Neural progenitor cell (in vitro differentiated cells): Measurements from ENCODE around the gene MEIOC. TPM values are rescaled to one million over a fixed set of nuclear protein-coding genes. Genes with fewer than 3 reads are reported as not detected.
A peak's percentile ranks its signal among the peaks of the same experiment; 100 is the strongest.

Source experiments
- DNase-seq: peaks from one replicate; pipeline ENCODE4 v3.0.0-alpha.2; 2016; ENCODE audit warnings: low spot score
- H2AFZ ChIP-seq: fragments of 200-600 bp; sonication (generic); replicated peaks from 2 replicates; pipeline ENCODE4 v1.6.1; 2016; ENCODE audit warnings: antibody characterized with exemption
- H3F3A ChIP-seq: fragments of 200-600 bp; sonication (generic); 2 replicates; pipeline ENCODE4 v1.6.1; 2016; ENCODE audit warnings: antibody characterized with exemption, low read depth
- H3K27ac ChIP-seq: fragments of 200-600 bp; sonication (generic); 2 replicates; pipeline ENCODE4 v1.5.1; 2016; ENCODE audit warnings: mild to moderate bottlenecking
- H3K27me3 ChIP-seq: fragments of 200-600 bp; sonication (generic); 2 replicates; pipeline ENCODE4 v1.6.1; 2016; ENCODE audit warnings: mild to moderate bottlenecking, moderate library complexity
- H3K36me3 ChIP-seq: fragments of 200-600 bp; sonication (generic); 2 replicates; pipeline ENCODE4 v1.5.1; 2016
- H3K4me1 ChIP-seq: fragments of 200-600 bp; sonication (generic); 2 replicates; pipeline ENCODE4 v1.6.1; 2016; ENCODE audit warnings: mixed run types
- H3K4me2 ChIP-seq: fragments of 200-600 bp; sonication (generic); 2 replicates; pipeline ENCODE4 v1.6.1; 2016
- H3K4me3 ChIP-seq: fragments of 200-600 bp; sonication (generic); 2 replicates; pipeline ENCODE4 v1.5.1; 2016
- H3K79me2 ChIP-seq: fragments of 200-600 bp; sonication (generic); 2 replicates; pipeline ENCODE4 v1.6.1; 2016; ENCODE audit warnings: low read depth
- H3K9ac ChIP-seq: fragments of 200-600 bp; sonication (generic); 2 replicates; pipeline ENCODE4 v1.6.1; 2016
- H3K9me3 ChIP-seq: fragments of 200-600 bp; sonication (generic); 2 replicates; pipeline ENCODE4 v1.5.1; 2016; ENCODE audit warnings: low read depth
- H4K20me1 ChIP-seq: fragments of 200-600 bp; sonication (generic); 2 replicates; pipeline ENCODE4 v1.6.1; 2016; ENCODE audit warnings: low read depth
- H3K27ac Mint-ChIP-seq: 3 replicates; pipeline ENCODE4 v1.8.0; 2021; ENCODE audit warnings: mixed read lengths
- H3K27me3 Mint-ChIP-seq: 2 replicates; pipeline ENCODE4 v1.8.0; 2022; ENCODE audit warnings: low read depth, mild to moderate bottlenecking, inconsistent platforms, moderate library complexity, mixed read lengths; ENCODE audit not compliant: insufficient read depth
- H3K36me3 Mint-ChIP-seq: 3 replicates; pipeline ENCODE4 v1.8.0; 2021; ENCODE audit warnings: mixed read lengths
- H3K4me1 Mint-ChIP-seq: 3 replicates; pipeline ENCODE4 v1.8.0; 2021; ENCODE audit warnings: mixed read lengths
- H3K4me3 Mint-ChIP-seq: 3 replicates; pipeline ENCODE4 v1.8.0; 2021; ENCODE audit warnings: mild to moderate bottlenecking, moderate library complexity, mixed read lengths
- H3K9me3 Mint-ChIP-seq: 3 replicates; pipeline ENCODE4 v1.8.0; 2020; ENCODE audit warnings: mixed read lengths
- EZH2 ChIP-seq: fragments of 200-600 bp; sonication (generic); IDR thresholded peaks from 2 replicates; pipeline ENCODE4 v1.6.1; 2017; ENCODE audit warnings: antibody characterized with exemption, mild to moderate bottlenecking, moderate library complexity
- EZH2phosphoT487 ChIP-seq: fragments of 200-600 bp; sonication (generic); IDR thresholded peaks from 2 replicates; pipeline ENCODE4 v1.6.1; 2017; ENCODE audit warnings: antibody characterized with exemption
- total RNA-seq: library from RNA; depleted of rRNA; stranded (reverse); fragments of >200 nt; gene quantifications from 2 replicates; pipeline ENCODE4 v1.2.3, GENCODE V29; 2015; ENCODE audit warnings: low replicate concordance
- TF ChIP-seq, protein P1 (sequence below): fragments of 200-600 bp; sonication (generic); IDR thresholded peaks from 2 replicates; pipeline ENCODE4 v1.5.1; 2017; ENCODE audit warnings: antibody characterized with exemption, mild to moderate bottlenecking

Gene MEIOC
- total RNA-seq, 1 donor from 2014 or later: 22.0 TPM

DNA sequence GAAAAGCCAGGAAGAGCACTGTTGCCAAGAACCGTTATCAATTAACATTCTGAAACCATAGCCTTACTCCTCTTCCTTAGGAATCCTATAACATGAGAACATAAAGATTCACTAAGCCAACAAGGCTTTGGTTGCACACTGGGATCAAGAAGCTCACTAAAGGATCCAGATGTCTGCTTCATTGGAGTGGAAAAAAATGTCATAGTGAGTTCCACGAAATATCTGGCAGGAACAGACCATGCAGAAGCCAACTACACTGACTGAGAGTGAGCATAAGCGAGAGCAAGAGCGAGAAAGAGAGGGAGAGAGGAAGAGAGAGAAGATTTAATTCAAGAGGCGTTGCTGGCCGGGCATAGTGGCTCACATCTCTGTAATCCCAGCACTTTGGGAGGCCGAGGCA lies 13.4 kb upstream of the MEIOC start:
- no peak overlapping the region for H3K27ac Mint-ChIP-seq
- no peaks in the 10 kb centered on the region for H3K27me3 Mint-ChIP-seq
- H3K9me3 Mint-ChIP-seq: no peaks in the 10 kb centered on the region
- no peak for DNase-seq
- no peaks in the 10 kb centered on the region for H3K79me2 ChIP-seq
- H3K36me3 ChIP-seq: no peaks in the 10 kb centered on the region
- H4K20me1 ChIP-seq: no peaks in the 10 kb centered on the region
- no peak overlapping the region for H3K4me3 Mint-ChIP-seq
- H3K9ac ChIP-seq: no peak overlapping the region
- no peaks in the 10 kb centered on the region for H3K4me1 ChIP-seq
- TF ChIP-seq, protein P1, sequence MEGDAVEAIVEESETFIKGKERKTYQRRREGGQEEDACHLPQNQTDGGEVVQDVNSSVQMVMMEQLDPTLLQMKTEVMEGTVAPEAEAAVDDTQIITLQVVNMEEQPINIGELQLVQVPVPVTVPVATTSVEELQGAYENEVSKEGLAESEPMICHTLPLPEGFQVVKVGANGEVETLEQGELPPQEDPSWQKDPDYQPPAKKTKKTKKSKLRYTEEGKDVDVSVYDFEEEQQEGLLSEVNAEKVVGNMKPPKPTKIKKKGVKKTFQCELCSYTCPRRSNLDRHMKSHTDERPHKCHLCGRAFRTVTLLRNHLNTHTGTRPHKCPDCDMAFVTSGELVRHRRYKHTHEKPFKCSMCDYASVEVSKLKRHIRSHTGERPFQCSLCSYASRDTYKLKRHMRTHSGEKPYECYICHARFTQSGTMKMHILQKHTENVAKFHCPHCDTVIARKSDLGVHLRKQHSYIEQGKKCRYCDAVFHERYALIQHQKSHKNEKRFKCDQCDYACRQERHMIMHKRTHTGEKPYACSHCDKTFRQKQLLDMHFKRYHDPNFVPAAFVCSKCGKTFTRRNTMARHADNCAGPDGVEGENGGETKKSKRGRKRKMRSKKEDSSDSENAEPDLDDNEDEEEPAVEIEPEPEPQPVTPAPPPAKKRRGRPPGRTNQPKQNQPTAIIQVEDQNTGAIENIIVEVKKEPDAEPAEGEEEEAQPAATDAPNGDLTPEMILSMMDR: no peak
- TF ChIP-seq EZH2: no peak
- TF ChIP-seq EZH2phosphoT487: no peak
- no peaks in the 10 kb centered on the region for H3F3A ChIP-seq
- peak overlapping the region; percentile 58 for H2AFZ ChIP-seq
- no peak overlapping the region for H3K4me2 ChIP-seq
- H3K4me3 ChIP-seq: no peak overlapping the region
- no peaks in the 10 kb centered on the region for H3K36me3 Mint-ChIP-seq
- no peaks in the 10 kb centered on the region for H3K9me3 ChIP-seq
- H3K27ac ChIP-seq: no peak overlapping the region
- no peaks in the 10 kb centered on the region for H3K27me3 ChIP-seq
- no peaks in the 10 kb centered on the region for H3K4me1 Mint-ChIP-seq

DNA sequence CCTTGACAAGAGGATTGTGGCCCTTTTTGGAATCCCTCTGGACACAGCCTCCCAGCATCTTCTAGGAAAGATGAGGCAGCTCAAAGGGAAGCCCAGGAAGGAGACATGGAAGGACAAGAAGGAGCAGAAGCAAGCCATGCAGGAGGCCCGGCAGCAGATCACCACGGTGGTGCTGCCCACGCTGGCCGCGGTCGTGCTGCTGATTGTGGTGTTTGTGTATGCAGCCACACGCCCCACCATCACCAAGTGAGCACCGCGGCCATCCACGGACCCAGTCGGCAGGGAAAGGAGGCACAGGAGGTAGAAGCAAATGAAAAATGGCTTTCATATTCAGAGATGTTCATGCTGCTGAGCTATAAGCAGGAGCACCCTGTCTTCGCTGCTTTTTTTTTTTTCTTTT lies 10.9 kb upstream of the MEIOC start:
- H4K20me1 ChIP-seq: no peaks in the 10 kb centered on the region
- H3K27ac Mint-ChIP-seq: no peak overlapping the region
- no peaks in the 10 kb centered on the region for H3K36me3 ChIP-seq
- H2AFZ ChIP-seq: peak overlapping the region; percentile 72
- H3K4me1 ChIP-seq: no peaks in the 10 kb centered on the region
- no peaks in the 10 kb centered on the region for H3K9me3 ChIP-seq
- no peaks in the 10 kb centered on the region for H3K4me1 Mint-ChIP-seq
- TF ChIP-seq, protein P1: no peak
- TF ChIP-seq EZH2phosphoT487: no peak
- TF ChIP-seq EZH2: no peak
- no peaks in the 10 kb centered on the region for H3K36me3 Mint-ChIP-seq
- no peak overlapping the region for H3K4me3 ChIP-seq
- no peak overlapping the region for H3K4me3 Mint-ChIP-seq
- peaks cover 14% of the 10 kb centered on the region for H3K27me3 ChIP-seq
- no peaks in the 10 kb centered on the region for H3K79me2 ChIP-seq
- H3K9me3 Mint-ChIP-seq: no peaks in the 10 kb centered on the region
- H3F3A ChIP-seq: no peaks in the 10 kb centered on the region
- H3K9ac ChIP-seq: no peak overlapping the region
- H3K4me2 ChIP-seq: no peak overlapping the region
- no peak overlapping the region for H3K27ac ChIP-seq
- no peaks in the 10 kb centered on the region for H3K27me3 Mint-ChIP-seq
- no peak for DNase-seq

DNA sequence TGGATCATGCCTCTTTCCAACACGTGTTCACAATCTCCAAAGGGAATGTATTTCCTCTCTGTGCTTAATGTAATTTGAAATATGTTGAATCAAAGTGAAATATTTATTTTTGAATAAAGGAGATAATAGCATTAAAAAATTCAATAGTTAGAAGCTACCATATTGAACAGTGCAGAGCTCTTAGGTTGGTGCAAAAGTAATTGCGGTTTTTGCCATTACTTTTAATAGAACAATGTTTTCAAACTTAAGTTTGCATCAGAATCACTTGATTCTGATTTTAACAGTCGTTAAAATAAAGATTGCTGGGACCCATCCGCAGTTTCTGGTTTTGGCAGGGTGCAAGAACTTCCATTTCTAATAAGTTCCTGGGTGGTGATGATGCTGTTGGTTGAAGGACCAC lies 10.0 kb upstream of the MEIOC start:
- no peak overlapping the region for H3K27ac ChIP-seq
- no peaks in the 10 kb centered on the region for H3K79me2 ChIP-seq
- no peak for DNase-seq
- TF ChIP-seq EZH2 (no peak), EZH2phosphoT487 (no peak)
- TF ChIP-seq, protein P1: no peak
- H2AFZ ChIP-seq: no peak overlapping the region
- H3K9ac ChIP-seq: no peak overlapping the region
- H3K4me2 ChIP-seq: no peak overlapping the region
- no peak overlapping the region for H3K27ac Mint-ChIP-seq
- H3K9me3 Mint-ChIP-seq: no peaks in the 10 kb centered on the region
- no peaks in the 10 kb centered on the region for H3K4me1 Mint-ChIP-seq
- no peaks in the 10 kb centered on the region for H3K27me3 Mint-ChIP-seq
- H3F3A ChIP-seq: no peaks in the 10 kb centered on the region
- no peaks in the 10 kb centered on the region for H3K4me1 ChIP-seq
- no peaks in the 10 kb centered on the region for H3K36me3 Mint-ChIP-seq
- no peak overlapping the region for H3K4me3 ChIP-seq
- H3K27me3 ChIP-seq: peaks cover 17% of the 10 kb centered on the region
- no peaks in the 10 kb centered on the region for H3K36me3 ChIP-seq
- no peaks in the 10 kb centered on the region for H4K20me1 ChIP-seq
- no peak overlapping the region for H3K4me3 Mint-ChIP-seq
- no peaks in the 10 kb centered on the region for H3K9me3 ChIP-seq

DNA sequence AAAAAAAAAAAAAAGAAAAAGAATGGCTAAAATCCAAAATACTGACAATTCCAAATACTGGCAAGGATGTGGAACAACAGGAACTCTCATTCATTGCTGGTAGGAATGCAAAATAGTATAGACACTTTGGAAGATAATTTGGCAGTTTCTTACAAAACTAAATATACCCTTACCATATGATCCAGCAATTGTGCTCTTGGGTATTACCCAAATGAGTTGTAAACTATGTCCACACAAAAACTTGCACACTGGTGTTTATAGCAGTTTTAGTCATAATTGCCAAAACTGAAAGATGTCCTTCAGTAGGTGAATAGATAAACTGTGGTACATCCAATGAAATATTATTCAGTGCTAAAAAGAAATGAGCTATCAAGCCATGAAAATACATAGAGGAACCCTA lies 8.5 kb upstream of the MEIOC start:
- DNase-seq: no peak
- no peak overlapping the region for H2AFZ ChIP-seq
- no peaks in the 10 kb centered on the region for H3K79me2 ChIP-seq
- no peak overlapping the region for H3K27ac ChIP-seq
- TF ChIP-seq, protein P1: no peak
- TF ChIP-seq EZH2 (no peak), EZH2phosphoT487 (no peak)
- no peaks in the 10 kb centered on the region for H3K4me1 ChIP-seq
- Mint-ChIP-seq H3K27ac (no peak overlapping the region), H3K4me3 (no peak overlapping the region), H3K4me1 (no peaks in the 10 kb centered on the region), H3K27me3 (no peaks in the 10 kb centered on the region), H3K36me3 (no peaks in the 10 kb centered on the region), H3K9me3 (no peaks in the 10 kb centered on the region)
- no peaks in the 10 kb centered on the region for H3K9me3 ChIP-seq
- no peak overlapping the region for H3K4me2 ChIP-seq
- H3K4me3 ChIP-seq: no peak overlapping the region
- no peaks in the 10 kb centered on the region for H3K36me3 ChIP-seq
- no peaks in the 10 kb centered on the region for H4K20me1 ChIP-seq
- H3K27me3 ChIP-seq: peaks cover 17% of the 10 kb centered on the region
- no peak overlapping the region for H3K9ac ChIP-seq
- H3F3A ChIP-seq: no peaks in the 10 kb centered on the region
